ENCODE results near the gene ENTPD8. TPM values are rescaled to one million over a fixed set of nuclear protein-coding genes. Genes with fewer than 3 reads are reported as not detected.

ENTPD8 gene
- total and polyA plus RNA-seq, 10 of the 15 experiments (the other 5 are each of a cell fraction or from before 2014, with no cell fraction given), result not detected

DNA sequence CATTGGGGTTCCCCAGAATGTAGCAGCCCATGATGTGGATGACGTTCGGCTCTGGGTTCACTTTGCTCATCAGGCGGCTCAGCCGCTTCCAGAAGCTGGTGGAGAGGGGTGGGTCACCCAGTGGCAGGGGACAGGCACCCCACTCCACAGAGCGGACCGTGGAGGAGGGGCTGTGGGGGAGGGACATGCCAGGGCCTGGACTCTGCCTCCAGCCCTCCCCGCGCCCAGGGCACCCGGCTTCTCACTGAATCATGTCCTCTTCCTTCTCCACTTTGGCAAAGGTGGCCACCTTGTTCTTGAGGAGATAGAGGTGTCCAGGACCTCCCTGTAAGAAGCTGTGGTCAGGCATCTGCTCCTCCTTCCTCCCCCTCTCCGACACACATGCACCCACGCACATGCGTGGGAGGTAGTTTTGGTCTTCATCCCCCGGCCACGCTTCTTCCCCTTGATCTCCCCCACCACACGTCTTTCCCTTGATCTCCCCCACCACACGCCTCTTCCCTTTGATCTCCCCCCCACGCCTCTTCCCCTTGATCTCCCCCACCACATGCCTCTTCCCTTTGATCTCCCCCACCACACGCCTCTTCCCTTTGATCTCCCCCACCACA, 8.9 kb upstream of the ENTPD8 start:
- WGBS (ENCODE audit: insufficient coverage, insufficient replicate concordance, low lambda C conversion rate, missing lambda C conversion rate), result 53% methylated on average over 18 of the region's 18 CpGs
- H3K27me3 ChIP-seq (replicated peaks in 1 of 2; ENCODE audit: control insufficient read depth in 2 of 2, insufficient read depth in 2 of 2, low read length in 1 of 2), result no peaks in the 10 kb centered on the region
- no peaks in the 10 kb centered on the region for H4K20me1 ChIP-seq (ENCODE audit: control insufficient read depth, insufficient read depth)
- SMC1A ChIA-PET (ENCODE audit: uncharacterized antibody, unreplicated experiment), result no interaction called here
- intact Hi-C loops (cut with micrococcal nuclease; ENCODE audit: unreplicated experiment) (no loop called here), in situ Hi-C loops (cut with MboI) (loop anchor here (5.0 kb wide), 1 partner anchor 158 kb away; no protein-coding TSS in a partner anchor)
- CTCF ChIA-PET, result interaction anchor here (0.5 to 1.1 kb wide), 2 partner anchors 151 to 196 kb away, joined by 3 to 4 read pairs; no protein-coding TSS in a partner anchor
- H3K79me2 ChIP-seq (ENCODE audit: control insufficient read depth, insufficient read depth, low read length), result no peaks in the 10 kb centered on the region
- POLR2A ChIA-PET, result no interaction called here
- no peak for ATAC-seq
- peaks cover 17% of the 10 kb centered on the region for H3K4me1 ChIP-seq (ENCODE audit: control insufficient read depth, insufficient read depth, low read length)
- H3K4me2 ChIP-seq (ENCODE audit: control insufficient read depth, insufficient read depth), result no peak overlapping the region
- no peak overlapping the region for H3K4me3 ChIP-seq
- H2AFZ ChIP-seq (ENCODE audit: control insufficient read depth, low read depth, low read length), result no peak overlapping the region
- RAD21 ChIA-PET (ENCODE audit: unreplicated experiment), result no interaction called here
- BruUV-seq (replicated peaks), result no TSS peak
- DNase-seq (ENCODE audit: low read depth, low spot score), result no peak
- H3K27ac ChIP-seq (ENCODE audit: control insufficient read depth, insufficient read depth), result no peak overlapping the region
- no peaks in the 10 kb centered on the region for H3K36me3 ChIP-seq (ENCODE audit: control insufficient read depth in 2 of 2, insufficient read depth in 2 of 2, low read length in 1 of 2)
- H3K9ac ChIP-seq (ENCODE audit: control insufficient read depth, insufficient read depth, low read length), result no peak overlapping the region
- no peak for FAIRE-seq
- no peaks in the 10 kb centered on the region for H3K9me3 ChIP-seq (replicated peaks; ENCODE audit: control insufficient read depth, insufficient read depth, low read length)
- TF ChIP-seq EGR1 (IDR thresholded peaks at IDR 0.05; ENCODE audit: borderline replicate concordance in 1 of 2, low read depth in 2 of 2, low read length in 2 of 2), result peak in 1 of 2 experiments; percentile 96; a peak in 2 of 3 replicates
- no peak for TF ChIP-seq NFIC (IDR thresholded peaks at IDR 0.05; ENCODE audit: low read depth, low read length)
- TF ChIP-seq NRF1 (conservative IDR thresholded peaks at IDR 0.05; ENCODE audit: low read depth, low read length), result no peak
- TF ChIP-seq, protein P1, sequence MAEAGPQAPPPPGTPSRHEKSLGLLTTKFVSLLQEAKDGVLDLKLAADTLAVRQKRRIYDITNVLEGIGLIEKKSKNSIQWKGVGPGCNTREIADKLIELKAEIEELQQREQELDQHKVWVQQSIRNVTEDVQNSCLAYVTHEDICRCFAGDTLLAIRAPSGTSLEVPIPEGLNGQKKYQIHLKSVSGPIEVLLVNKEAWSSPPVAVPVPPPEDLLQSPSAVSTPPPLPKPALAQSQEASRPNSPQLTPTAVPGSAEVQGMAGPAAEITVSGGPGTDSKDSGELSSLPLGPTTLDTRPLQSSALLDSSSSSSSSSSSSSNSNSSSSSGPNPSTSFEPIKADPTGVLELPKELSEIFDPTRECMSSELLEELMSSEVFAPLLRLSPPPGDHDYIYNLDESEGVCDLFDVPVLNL (IDR thresholded peaks at IDR 0.05; ENCODE audit: low read depth, low read length), result no peak
- TF ChIP-seq ZZZ3 (IDR thresholded peaks at IDR 0.05; ENCODE audit: control insufficient read depth, insufficient read length, low read depth), result no peak
- TF ChIP-seq, protein P2, sequence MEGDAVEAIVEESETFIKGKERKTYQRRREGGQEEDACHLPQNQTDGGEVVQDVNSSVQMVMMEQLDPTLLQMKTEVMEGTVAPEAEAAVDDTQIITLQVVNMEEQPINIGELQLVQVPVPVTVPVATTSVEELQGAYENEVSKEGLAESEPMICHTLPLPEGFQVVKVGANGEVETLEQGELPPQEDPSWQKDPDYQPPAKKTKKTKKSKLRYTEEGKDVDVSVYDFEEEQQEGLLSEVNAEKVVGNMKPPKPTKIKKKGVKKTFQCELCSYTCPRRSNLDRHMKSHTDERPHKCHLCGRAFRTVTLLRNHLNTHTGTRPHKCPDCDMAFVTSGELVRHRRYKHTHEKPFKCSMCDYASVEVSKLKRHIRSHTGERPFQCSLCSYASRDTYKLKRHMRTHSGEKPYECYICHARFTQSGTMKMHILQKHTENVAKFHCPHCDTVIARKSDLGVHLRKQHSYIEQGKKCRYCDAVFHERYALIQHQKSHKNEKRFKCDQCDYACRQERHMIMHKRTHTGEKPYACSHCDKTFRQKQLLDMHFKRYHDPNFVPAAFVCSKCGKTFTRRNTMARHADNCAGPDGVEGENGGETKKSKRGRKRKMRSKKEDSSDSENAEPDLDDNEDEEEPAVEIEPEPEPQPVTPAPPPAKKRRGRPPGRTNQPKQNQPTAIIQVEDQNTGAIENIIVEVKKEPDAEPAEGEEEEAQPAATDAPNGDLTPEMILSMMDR (IDR thresholded peaks at IDR 0.05 in 2 of 3, conservative IDR thresholded peaks at IDR 0.05 in 1 of 3; ENCODE audit: control insufficient read depth in 2 of 3, extremely low read depth in 1 of 3, insufficient read depth in 1 of 3, low read depth in 3 of 3, low read length in 3 of 3), result no peak
- TF ChIP-seq BHLHE40 (IDR thresholded peaks at IDR 0.05; ENCODE audit: borderline replicate concordance in 1 of 2, low read depth in 2 of 2, low read length in 1 of 2), result peak in 1 of 2 experiments; percentile 4; a peak in 1 of 4 replicates
- TF ChIP-seq TCF7 (IDR thresholded peaks at IDR 0.05; ENCODE audit: borderline replicate concordance), result peak; percentile 98
- TF ChIP-seq, protein P3, sequence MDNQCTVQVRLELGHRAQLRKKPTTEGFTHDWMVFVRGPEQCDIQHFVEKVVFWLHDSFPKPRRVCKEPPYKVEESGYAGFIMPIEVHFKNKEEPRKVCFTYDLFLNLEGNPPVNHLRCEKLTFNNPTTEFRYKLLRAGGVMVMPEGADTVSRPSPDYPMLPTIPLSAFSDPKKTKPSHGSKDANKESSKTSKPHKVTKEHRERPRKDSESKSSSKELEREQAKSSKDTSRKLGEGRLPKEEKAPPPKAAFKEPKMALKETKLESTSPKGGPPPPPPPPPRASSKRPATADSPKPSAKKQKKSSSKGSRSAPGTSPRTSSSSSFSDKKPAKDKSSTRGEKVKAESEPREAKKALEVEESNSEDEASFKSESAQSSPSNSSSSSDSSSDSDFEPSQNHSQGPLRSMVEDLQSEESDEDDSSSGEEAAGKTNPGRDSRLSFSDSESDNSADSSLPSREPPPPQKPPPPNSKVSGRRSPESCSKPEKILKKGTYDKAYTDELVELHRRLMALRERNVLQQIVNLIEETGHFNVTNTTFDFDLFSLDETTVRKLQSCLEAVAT (IDR thresholded peaks at IDR 0.05), result no peak
- no peak for TF ChIP-seq SIX5 (IDR thresholded peaks at IDR 0.05; ENCODE audit: low read depth, low read length, severe bottlenecking)
- no peak for TF ChIP-seq TARDBP (IDR thresholded peaks at IDR 0.05; ENCODE audit: borderline replicate concordance)
- TF ChIP-seq CEBPB (IDR thresholded peaks at IDR 0.05; ENCODE audit: borderline replicate concordance in 1 of 2, low read depth in 2 of 2, low read length in 2 of 2), result no peak
- TF ChIP-seq, protein P4, sequence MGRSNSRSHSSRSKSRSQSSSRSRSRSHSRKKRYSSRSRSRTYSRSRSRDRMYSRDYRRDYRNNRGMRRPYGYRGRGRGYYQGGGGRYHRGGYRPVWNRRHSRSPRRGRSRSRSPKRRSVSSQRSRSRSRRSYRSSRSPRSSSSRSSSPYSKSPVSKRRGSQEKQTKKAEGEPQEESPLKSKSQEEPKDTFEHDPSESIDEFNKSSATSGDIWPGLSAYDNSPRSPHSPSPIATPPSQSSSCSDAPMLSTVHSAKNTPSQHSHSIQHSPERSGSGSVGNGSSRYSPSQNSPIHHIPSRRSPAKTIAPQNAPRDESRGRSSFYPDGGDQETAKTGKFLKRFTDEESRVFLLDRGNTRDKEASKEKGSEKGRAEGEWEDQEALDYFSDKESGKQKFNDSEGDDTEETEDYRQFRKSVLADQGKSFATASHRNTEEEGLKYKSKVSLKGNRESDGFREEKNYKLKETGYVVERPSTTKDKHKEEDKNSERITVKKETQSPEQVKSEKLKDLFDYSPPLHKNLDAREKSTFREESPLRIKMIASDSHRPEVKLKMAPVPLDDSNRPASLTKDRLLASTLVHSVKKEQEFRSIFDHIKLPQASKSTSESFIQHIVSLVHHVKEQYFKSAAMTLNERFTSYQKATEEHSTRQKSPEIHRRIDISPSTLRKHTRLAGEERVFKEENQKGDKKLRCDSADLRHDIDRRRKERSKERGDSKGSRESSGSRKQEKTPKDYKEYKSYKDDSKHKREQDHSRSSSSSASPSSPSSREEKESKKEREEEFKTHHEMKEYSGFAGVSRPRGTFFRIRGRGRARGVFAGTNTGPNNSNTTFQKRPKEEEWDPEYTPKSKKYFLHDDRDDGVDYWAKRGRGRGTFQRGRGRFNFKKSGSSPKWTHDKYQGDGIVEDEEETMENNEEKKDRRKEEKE (IDR thresholded peaks at IDR 0.05), result no peak
- peak; percentile 90 for TF ChIP-seq RUNX3 (IDR thresholded peaks at IDR 0.05; ENCODE audit: low read length)
- TF ChIP-seq MEF2B (IDR thresholded peaks at IDR 0.05; ENCODE audit: partially characterized antibody, poor library complexity, severe bottlenecking), result no peak
- TF ChIP-seq POLR2AphosphoS5 (IDR thresholded peaks at IDR 0.05; ENCODE audit: low read length), result no peak
